Head of caudate nucleus (tissue), 42 donors: Measurements from ENCODE around the gene TRIM56.
"Not testable (repeated sequence)": the region's sequence is repeated elsewhere in the genome, so short reads cannot be mapped to it uniquely, and the experiment has no call there.

Experiments used
- DNase-seq, 42 donors: peaks; one replicate each; pipeline versions ENCODE4 v3.0.0 to v3.0.0-alpha.2; 2020 to 2021; ENCODE audit warnings: mixed read lengths in 7 of 42
- intact Hi-C: fragments of 100-400 bp; cut with DNase I; formaldehyde crosslinking; loops from one replicate; pipeline ENCODE4 v1.15.0; 2022

TRIM56 gene

GRCh38 chr7:101108330-101108857 lies 23.1 kb downstream of the TRIM56 start:
- intact Hi-C loops = no loop called here
- peak in 27 of 42 donors; percentile 15 to 67 (median 30) for DNase-seq

- DNase-seq = no peak
- intact Hi-C loops = no loop called here
Observed at GRCh38 chr7:101108961-101109360, 23.7 kb downstream of the TRIM56 start.

GRCh38 chr7:101109368-101109767 lies 24.1 kb downstream of the TRIM56 start:
- intact Hi-C loops = no loop called here
- DNase-seq = no peak

- DNase-seq = no peak
- intact Hi-C loops = no loop called here
Observed at GRCh38 chr7:101111261-101111660, 26.0 kb downstream of the TRIM56 start.

GRCh38 chr7:101112233-101112632 lies 27.0 kb downstream of the TRIM56 start:
- intact Hi-C loops = no loop called here
- DNase-seq = peak in 10 of 42 donors; percentile 3 to 55 (median 39)

GRCh38 chr7:101113140-101113539 lies 27.9 kb downstream of the TRIM56 start:
- DNase-seq, intact Hi-C loops: not testable (repeated sequence)

- intact Hi-C loops = no loop called here
Observed at GRCh38 chr7:101113836-101114235, 28.6 kb downstream of the TRIM56 start.

GRCh38 chr7:101114492-101114891 lies 29.2 kb downstream of the TRIM56 start:
- DNase-seq = no peak
- intact Hi-C loops = no loop called here

More at GRCh38 chr7:101113836-101114235, 28.6 kb downstream of the TRIM56 start:
- no peak for DNase-seq

- intact Hi-C loops = no loop called here
- no peak for DNase-seq
Observed at GRCh38 chr7:101115215-101115614, 29.9 kb downstream of the TRIM56 start.

GRCh38 chr7:101116898-101117297 lies 31.6 kb downstream of the TRIM56 start:
- no peak for DNase-seq
- intact Hi-C loops = no loop called here

- intact Hi-C loops = no loop called here
- DNase-seq = no peak
Observed at GRCh38 chr7:101118856-101119255, 33.6 kb downstream of the TRIM56 start.

GRCh38 chr7:101119876-101120275 lies 34.6 kb downstream of the TRIM56 start:
- intact Hi-C loops = no loop called here
- DNase-seq = no peak

GRCh38 chr7:101120315-101120714 lies 35.0 kb downstream of the TRIM56 start:
- no peak for DNase-seq
- intact Hi-C loops = no loop called here

- intact Hi-C loops, DNase-seq: not testable (repeated sequence)
Observed at GRCh38 chr7:101121631-101121990, 36.3 kb downstream of the TRIM56 start.

GRCh38 chr7:101121991-101122932 lies 37.0 kb downstream of the TRIM56 start:
- DNase-seq = no peak
- intact Hi-C loops = no loop called here

- intact Hi-C loops = no loop called here
- DNase-seq = no peak
Observed at GRCh38 chr7:101122933-101123702, 37.8 kb downstream of the TRIM56 start.

GRCh38 chr7:101123703-101124068 lies 38.4 kb downstream of the TRIM56 start:
- DNase-seq = no peak
- intact Hi-C loops = no loop called here

GRCh38 chr7:101124376-101125056 lies 39.2 kb downstream of the TRIM56 start:
- DNase-seq = no peak
- intact Hi-C loops = no loop called here

GRCh38 chr7:101125989-101126650 lies 40.8 kb downstream of the TRIM56 start:
- intact Hi-C loops = no loop called here
- peak in 19 of 42 donors; percentile 8 to 64 (median 32) for DNase-seq
